MM.1S (cell line): ENCODE data around the gene ATG2B.

Source experiments
- EZH2 ChIP-seq: fragments of 300-600 bp; sonication (generic); optimal IDR thresholded peaks from 2 replicates; pipeline ENCODE3; 2017; ENCODE audit warnings: low read depth, mild to moderate bottlenecking, antibody characterized with exemption, low read length, mixed read lengths
- TF ChIP-seq, protein P1 (sequence below): fragments of 300-600 bp; sonication (generic); IDR thresholded peaks from 2 replicates; pipeline ENCODE4 v1.5.1; 2016; ENCODE audit warnings: antibody characterized with exemption, low read length, mixed read lengths

DNA sequence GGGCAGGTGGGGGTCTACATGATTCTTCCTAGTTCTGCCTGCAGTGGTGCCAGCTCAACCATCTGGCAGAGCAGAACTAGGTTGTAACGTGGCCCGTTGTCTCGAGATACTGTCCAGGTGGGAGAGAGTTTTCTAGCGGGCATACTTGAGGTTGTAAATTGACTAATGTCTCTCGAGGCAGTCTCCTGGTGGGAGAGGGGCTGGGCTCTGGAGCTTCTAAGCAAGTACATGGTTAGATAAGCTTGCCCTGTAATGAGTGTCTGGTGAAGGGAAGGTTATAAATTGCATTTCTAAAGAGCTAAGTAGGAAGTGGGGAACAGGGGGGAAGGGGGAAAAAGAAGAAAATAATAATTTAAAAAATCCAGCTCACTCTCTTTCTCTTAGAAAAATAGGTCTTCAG is 89.0 kb downstream of the ATG2B start:
- TF ChIP-seq EZH2, result no peak
- TF ChIP-seq, protein P1, sequence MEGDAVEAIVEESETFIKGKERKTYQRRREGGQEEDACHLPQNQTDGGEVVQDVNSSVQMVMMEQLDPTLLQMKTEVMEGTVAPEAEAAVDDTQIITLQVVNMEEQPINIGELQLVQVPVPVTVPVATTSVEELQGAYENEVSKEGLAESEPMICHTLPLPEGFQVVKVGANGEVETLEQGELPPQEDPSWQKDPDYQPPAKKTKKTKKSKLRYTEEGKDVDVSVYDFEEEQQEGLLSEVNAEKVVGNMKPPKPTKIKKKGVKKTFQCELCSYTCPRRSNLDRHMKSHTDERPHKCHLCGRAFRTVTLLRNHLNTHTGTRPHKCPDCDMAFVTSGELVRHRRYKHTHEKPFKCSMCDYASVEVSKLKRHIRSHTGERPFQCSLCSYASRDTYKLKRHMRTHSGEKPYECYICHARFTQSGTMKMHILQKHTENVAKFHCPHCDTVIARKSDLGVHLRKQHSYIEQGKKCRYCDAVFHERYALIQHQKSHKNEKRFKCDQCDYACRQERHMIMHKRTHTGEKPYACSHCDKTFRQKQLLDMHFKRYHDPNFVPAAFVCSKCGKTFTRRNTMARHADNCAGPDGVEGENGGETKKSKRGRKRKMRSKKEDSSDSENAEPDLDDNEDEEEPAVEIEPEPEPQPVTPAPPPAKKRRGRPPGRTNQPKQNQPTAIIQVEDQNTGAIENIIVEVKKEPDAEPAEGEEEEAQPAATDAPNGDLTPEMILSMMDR, result no peak
